IMR-90 (cell line): ENCODE measurements around the gene VAT1L. TPM values are rescaled to one million over a fixed set of nuclear protein-coding genes. Genes with fewer than 3 reads are reported as not detected.

Experiments
- ATAC-seq: fragments of 200-7000 bp; cut with Tn5 transposase; 2 replicates; pipeline ENCODE4 v1.9.1; 2020; ENCODE audit warnings: low read depth, mild to moderate bottlenecking, moderate library complexity
- BruUV-seq: library from RNA; stranded (reverse); fragments of 400-500 nt; replicated peaks from 2 replicates; lab custom pipeline; 2021; lab: Mats Ljungman, UMichigan
- CTCF ChIA-PET: fragments of 300-600 bp; formaldehyde crosslinking; extraction: SDS; loops from one replicate; lab custom pipeline; 2021; ENCODE audit warnings: antibody characterized with exemption; lab: Yijun Ruan, JAX
- POLR2A ChIA-PET: fragments of 300-600 bp; sonication (Branson Sonifier 250); formaldehyde crosslinking; loops from one replicate; lab custom pipeline; 2022; ENCODE audit warnings: antibody characterized with exemption; ENCODE audit not compliant: unreplicated experiment; lab: Charles Lee
- DNase-seq: peaks from one replicate; pipeline ENCODE4 v3.0.0; 2013
- H2AFZ ChIP-seq: replicated peaks from 2 replicates; pipeline ENCODE3; 2013; ENCODE audit warnings: low read length, mild to moderate bottlenecking; ENCODE audit not compliant: poor library complexity
- H2AK5ac ChIP-seq: 2 replicates; pipeline ENCODE4 v1.6.1; 2013; ENCODE audit warnings: low read depth, low read length, inconsistent platforms
- H2AK9ac ChIP-seq: replicated peaks from 2 replicates; pipeline ENCODE3; 2013; ENCODE audit warnings: mild to moderate bottlenecking, low read depth, low read length, moderate library complexity; ENCODE audit not compliant: poor library complexity
- H2BK120ac ChIP-seq: 2 replicates; pipeline ENCODE4 v1.6.1; 2013; ENCODE audit warnings: low read depth, low read length, inconsistent platforms
- H2BK15ac ChIP-seq: 3 replicates; pipeline ENCODE4 v1.6.1; 2013; ENCODE audit warnings: low read depth, low read length, inconsistent platforms
- H2BK20ac ChIP-seq: 2 replicates; pipeline ENCODE4 v1.6.1; 2013; ENCODE audit warnings: low read depth, mild to moderate bottlenecking, inconsistent platforms, low read length, moderate library complexity
- H2BK5ac ChIP-seq: 2 replicates; pipeline ENCODE4 v1.6.1; 2013; ENCODE audit warnings: mild to moderate bottlenecking, low read depth, low read length, inconsistent platforms; ENCODE audit not compliant: poor library complexity, severe bottlenecking
- H3K14ac ChIP-seq: replicated peaks from 2 replicates; pipeline ENCODE4 v1.6.1; 2013; ENCODE audit warnings: low read depth, low read length, inconsistent platforms
- H3K18ac ChIP-seq: 2 replicates; pipeline ENCODE4 v1.6.1; 2013; ENCODE audit warnings: low read depth, low read length, control low read depth
- H3K23ac ChIP-seq: 2 replicates; pipeline ENCODE4 v1.6.1; 2013; ENCODE audit warnings: low read depth, low read length, inconsistent platforms
- H3K27ac ChIP-seq: 2 replicates; pipeline ENCODE4 v1.5.1; 2013; ENCODE audit warnings: mild to moderate bottlenecking, control low read depth, low read length; ENCODE audit not compliant: insufficient read depth
- H3K27me3 ChIP-seq: 2 replicates; pipeline ENCODE4 v1.6.1; 2013; ENCODE audit warnings: low read length; ENCODE audit not compliant: control insufficient read depth, insufficient read depth
- H3K36me3 ChIP-seq: 2 replicates; pipeline ENCODE4 v1.6.1; 2013; ENCODE audit warnings: low read length, mixed read lengths; ENCODE audit not compliant: control insufficient read depth, insufficient read depth
- H3K4ac ChIP-seq: 2 replicates; pipeline ENCODE4 v1.6.1; 2013; ENCODE audit warnings: low read depth, low read length, inconsistent platforms
- H3K4me1 ChIP-seq: 2 replicates; pipeline ENCODE4 v1.6.1; 2013; ENCODE audit warnings: low read length, mixed read lengths; ENCODE audit not compliant: control insufficient read depth, insufficient read depth
- H3K4me2 ChIP-seq: 2 replicates; pipeline ENCODE4 v1.6.1; 2013; ENCODE audit warnings: low read depth, mild to moderate bottlenecking, control low read depth, low read length, moderate library complexity
- H3K4me3 ChIP-seq: 2 replicates; pipeline ENCODE4 v1.5.1; 2013; ENCODE audit warnings: low read depth, mild to moderate bottlenecking, control low read depth, low read length, moderate library complexity; ENCODE audit not compliant: insufficient read depth
- H3K56ac ChIP-seq: 2 replicates; pipeline ENCODE4 v1.6.1; 2013; ENCODE audit warnings: low read length, inconsistent platforms; ENCODE audit not compliant: insufficient read depth; ENCODE audit errors: extremely low read depth
- H3K79me1 ChIP-seq, 2 experiments: 2 replicates each; pipeline ENCODE4 v1.6.1; 2013; ENCODE audit warnings: low read length in 2 of 2, inconsistent platforms in 1 of 2, low read depth in 1 of 2
- H3K9ac ChIP-seq: 2 replicates; pipeline ENCODE4 v1.6.1; 2013; ENCODE audit warnings: low read depth, low read length, control low read depth
- H3K9me1 ChIP-seq: 2 replicates; pipeline ENCODE4 v1.6.1; 2013; ENCODE audit warnings: low read length, inconsistent platforms; ENCODE audit not compliant: insufficient read depth
- H3K9me3 ChIP-seq: 2 replicates; pipeline ENCODE4 v1.6.1; 2013; ENCODE audit warnings: low read length; ENCODE audit not compliant: control insufficient read depth, insufficient read depth
- H4K20me1 ChIP-seq: 2 replicates; pipeline ENCODE4 v1.6.1; 2013; ENCODE audit warnings: low read length, inconsistent platforms; ENCODE audit not compliant: insufficient read depth
- H4K5ac ChIP-seq: 2 replicates; pipeline ENCODE4 v1.6.1; 2013; ENCODE audit warnings: mild to moderate bottlenecking, low read depth, low read length, control low read depth
- H4K8ac ChIP-seq, 2 experiments: 2 replicates each; pipeline ENCODE4 v1.6.1; 2013; ENCODE audit warnings: low read depth in 2 of 2, low read length in 2 of 2, control low read depth in 1 of 2, inconsistent platforms in 1 of 2
- H4K91ac ChIP-seq: 2 replicates; pipeline ENCODE4 v1.6.1; 2013; ENCODE audit warnings: low read depth, low read length, inconsistent platforms; ENCODE audit not compliant: insufficient read depth
- ELK1 ChIP-seq: fragments of 150-350 bp; IDR thresholded peaks from 2 replicates; pipeline ENCODE4 v1.6.1; 2016; ENCODE audit warnings: low read depth, mild to moderate bottlenecking, low read length, moderate library complexity, borderline replicate concordance
- FOS ChIP-seq: fragments of 150-350 bp; IDR thresholded peaks from 2 replicates; pipeline ENCODE4 v1.6.1; 2016; ENCODE audit warnings: low read depth, low read length
- MAFK ChIP-seq: IDR thresholded peaks from 2 replicates; pipeline ENCODE4 v1.6.1; 2012; ENCODE audit warnings: low read depth, low read length, improper control_type of control experiment
- POLR2A ChIP-seq: IDR thresholded peaks from 2 replicates; pipeline ENCODE4 v1.6.1; 2012; ENCODE audit warnings: mild to moderate bottlenecking, low read depth, low read length
- RAD21 ChIP-seq: IDR thresholded peaks from 2 replicates; pipeline ENCODE4 v1.6.1; 2012; ENCODE audit warnings: low read length, improper control_type of control experiment
- WGBS, 2 experiments: methylation state at CpG; one replicate each; pipeline versions ENCODE4 v1.1.5 to v1.1.7; 2013; ENCODE audit warnings: missing lambda C conversion rate in 2 of 2; ENCODE audit not compliant: insufficient read length in 1 of 2; ENCODE audit errors: extremely low coverage in 2 of 2; 5-methylcytosine and 5-hydroxymethylcytosine counted together
- dilution Hi-C: fragments of 300-500 bp; cut with HindIII; formaldehyde crosslinking; loops from one replicate; pipeline ENCODE4 v1.14.3; 2018; ENCODE audit warnings: low sequenced_read_pairs; ENCODE audit not compliant: unreplicated experiment
- in situ Hi-C: fragments of 300-500 bp; cut with MboI; formaldehyde crosslinking; loops from 3 replicates; pipeline ENCODE4 v1.14.3; 2019; ENCODE audit warnings: low sequenced_read_pairs, inconsistent platforms, mixed read lengths
- intact Hi-C: fragments of 100-400 bp; cut with micrococcal nuclease; formaldehyde crosslinking; loops from 2 replicates; pipeline ENCODE4 v1.10.0; 2022
- polyA plus RNA-seq, 3 experiments: library from polyadenylated mRNA; depleted of rRNA; stranded (reverse); fragments of >200 nt; gene quantifications; 2 replicates each; pipeline ENCODE4 v1.2.3, GENCODE V29; 2012; ENCODE audit warnings: low replicate concordance in 1 of 3
- total RNA-seq: library from RNA; depleted of rRNA; stranded (reverse); fragments of >200 nt; gene quantifications from 2 replicates; pipeline ENCODE4 v1.2.3, GENCODE V29; 2012

VAT1L gene
- total and polyA plus RNA-seq, 2 of the 4 experiments (the other 2 are of a cell fraction), result 15.4 to 18.5 TPM

GRCh38 chr16:77758046-77758445, 30.3 kb upstream of the VAT1L start:
- no peak for ATAC-seq
- H3K23ac ChIP-seq, result no peak overlapping the region
- TF ChIP-seq FOS (no peak), MAFK (no peak), ELK1 (no peak), POLR2A (no peak), RAD21 (no peak)
- no peak overlapping the region for H3K9ac ChIP-seq
- H3K56ac ChIP-seq, result no peak overlapping the region
- peaks cover 4% of the 10 kb centered on the region; the same call in 1 of the 2 replicates for H3K4me1 ChIP-seq
- ChIA-PET CTCF (no interaction called here), POLR2A (no interaction called here)
- H3K14ac ChIP-seq, result no peak overlapping the region
- no peak overlapping the region for H2AK5ac ChIP-seq
- H3K4me3 ChIP-seq, result no peak overlapping the region
- no peak overlapping the region for H4K91ac ChIP-seq
- DNase-seq, result no peak
- intact Hi-C loops, result no loop called here
- H4K5ac ChIP-seq, result no peak overlapping the region
- H2BK15ac ChIP-seq, result no peak overlapping the region
- H3K4ac ChIP-seq, result no peak overlapping the region
- no peak overlapping the region for H2AK9ac ChIP-seq
- dilution Hi-C loops, result no loop called here
- WGBS, 2 experiments, result no CpG with 5 or more reads among the region's 5 CpGs
- no peak overlapping the region for H2BK5ac ChIP-seq
- no peak overlapping the region for H2AFZ ChIP-seq
- no peaks in the 10 kb centered on the region for H3K9me3 ChIP-seq
- H2BK120ac ChIP-seq, result no peak overlapping the region
- H4K8ac ChIP-seq, result no peak overlapping the region
- H4K20me1 ChIP-seq, result no peaks in the 10 kb centered on the region
- no peaks in the 10 kb centered on the region for H3K27me3 ChIP-seq
- H3K27ac ChIP-seq, result no peak overlapping the region
- H3K36me3 ChIP-seq, result no peaks in the 10 kb centered on the region
- H3K18ac ChIP-seq, result no peak overlapping the region
- H2BK20ac ChIP-seq, result no peak overlapping the region
- no peaks in the 10 kb centered on the region for H3K9me1 ChIP-seq
- no peak overlapping the region for H3K4me2 ChIP-seq
- in situ Hi-C loops, result no loop called here
- no TSS peak for BruUV-seq
- H3K79me1 ChIP-seq, result no peaks in the 10 kb centered on the region
